Measurements from ENCODE around the gene CD200.

DNA sequence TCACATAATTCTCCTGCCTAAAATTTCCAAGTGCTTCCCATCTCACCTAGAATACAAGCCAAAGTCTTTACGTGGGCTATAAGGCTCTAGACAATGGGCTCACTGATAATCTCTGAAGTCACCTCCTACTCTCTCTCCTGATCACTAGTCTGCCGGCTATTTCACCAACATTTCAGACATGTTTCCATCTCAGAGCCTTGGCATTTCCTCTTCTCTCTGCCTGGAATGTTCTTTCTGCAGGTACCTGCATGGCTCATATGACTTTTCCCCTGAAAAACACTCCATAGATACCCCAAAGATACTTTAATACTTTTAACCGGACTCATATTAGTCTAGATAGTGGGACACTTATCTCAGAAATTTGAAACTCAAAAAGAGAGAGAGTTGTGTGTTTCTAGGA, 32.7 kb downstream of the CD200 start:
- TF ChIP-seq, protein P1, sequence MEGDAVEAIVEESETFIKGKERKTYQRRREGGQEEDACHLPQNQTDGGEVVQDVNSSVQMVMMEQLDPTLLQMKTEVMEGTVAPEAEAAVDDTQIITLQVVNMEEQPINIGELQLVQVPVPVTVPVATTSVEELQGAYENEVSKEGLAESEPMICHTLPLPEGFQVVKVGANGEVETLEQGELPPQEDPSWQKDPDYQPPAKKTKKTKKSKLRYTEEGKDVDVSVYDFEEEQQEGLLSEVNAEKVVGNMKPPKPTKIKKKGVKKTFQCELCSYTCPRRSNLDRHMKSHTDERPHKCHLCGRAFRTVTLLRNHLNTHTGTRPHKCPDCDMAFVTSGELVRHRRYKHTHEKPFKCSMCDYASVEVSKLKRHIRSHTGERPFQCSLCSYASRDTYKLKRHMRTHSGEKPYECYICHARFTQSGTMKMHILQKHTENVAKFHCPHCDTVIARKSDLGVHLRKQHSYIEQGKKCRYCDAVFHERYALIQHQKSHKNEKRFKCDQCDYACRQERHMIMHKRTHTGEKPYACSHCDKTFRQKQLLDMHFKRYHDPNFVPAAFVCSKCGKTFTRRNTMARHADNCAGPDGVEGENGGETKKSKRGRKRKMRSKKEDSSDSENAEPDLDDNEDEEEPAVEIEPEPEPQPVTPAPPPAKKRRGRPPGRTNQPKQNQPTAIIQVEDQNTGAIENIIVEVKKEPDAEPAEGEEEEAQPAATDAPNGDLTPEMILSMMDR (IDR thresholded peaks at IDR 0.05) = no peak
- no peak for TF ChIP-seq POLR2A (IDR thresholded peaks at IDR 0.05)

Data from heart left ventricle (tissue), 13 donors.